Right forelimb (tissue), 1 donor: ENCODE results near the gene GRXCR1.

Experiments used
- DNase-seq: peaks from one replicate; pipeline ENCODE4 v3.0.0-alpha.2; 2018

Gene GRXCR1

GRCh38 chr4:42892413-42892812 is at the start of gene GRXCR1:
Gene GRXCR1 (plus strand): TSS chr4:42892713. CDS start chr4:42893267, 554 bp downstream.
- DNase-seq, result no peak

GRCh38 chr4:42843694-42844093 is 48.8 kb upstream of the GRXCR1 start:
- DNase-seq, result no peak

- no peak for DNase-seq
Measured at GRCh38 chr4:42844422-42845070, 48.0 kb upstream of the GRXCR1 start.

GRCh38 chr4:42845586-42845985 is 46.9 kb upstream of the GRXCR1 start:
- DNase-seq, result no peak

GRCh38 chr4:42855779-42856178 is 36.7 kb upstream of the GRXCR1 start:
- no peak for DNase-seq

- DNase-seq, result peak; percentile 48
Measured at GRCh38 chr4:42865572-42866189, 26.8 kb upstream of the GRXCR1 start.

GRCh38 chr4:42871261-42871660 is 21.3 kb upstream of the GRXCR1 start:
- no peak for DNase-seq

- no peak for DNase-seq
Measured at GRCh38 chr4:42871671-42872290, 20.7 kb upstream of the GRXCR1 start.

- no peak for DNase-seq
Measured at GRCh38 chr4:42878863-42879262, 13.7 kb upstream of the GRXCR1 start.

- DNase-seq, result no peak
Measured at GRCh38 chr4:42881253-42881652, 11.3 kb upstream of the GRXCR1 start.

GRCh38 chr4:42891644-42892043 is 869 bp upstream of the GRXCR1 start:
- no peak for DNase-seq

GRCh38 chr4:42895452-42895851 is 2.9 kb downstream of the GRXCR1 start:
- no peak for DNase-seq

GRCh38 chr4:42904986-42905385 is 12.5 kb downstream of the GRXCR1 start:
- no peak for DNase-seq

- DNase-seq, result no peak
Measured at GRCh38 chr4:42905591-42905990, 13.1 kb downstream of the GRXCR1 start.

GRCh38 chr4:42906341-42906740 is 13.8 kb downstream of the GRXCR1 start:
- DNase-seq, result no peak

- DNase-seq, result no peak
Measured at GRCh38 chr4:42906891-42907759, 14.6 kb downstream of the GRXCR1 start.

- DNase-seq, result no peak
Measured at GRCh38 chr4:42910459-42910858, 17.9 kb downstream of the GRXCR1 start.

GRCh38 chr4:42914937-42915336 is 22.4 kb downstream of the GRXCR1 start:
- DNase-seq, result no peak

GRCh38 chr4:42915484-42915883 is 23.0 kb downstream of the GRXCR1 start:
- DNase-seq, result no peak

- DNase-seq, result no peak
Measured at GRCh38 chr4:42917296-42917695, 24.8 kb downstream of the GRXCR1 start.

GRCh38 chr4:42923431-42923830 is 30.9 kb downstream of the GRXCR1 start:
- DNase-seq, result no peak

- no peak for DNase-seq
Measured at GRCh38 chr4:42925921-42926320, 33.4 kb downstream of the GRXCR1 start.

- no peak for DNase-seq
Measured at GRCh38 chr4:42927946-42928345, 35.4 kb downstream of the GRXCR1 start.
